Activated naive CD8-positive, alpha-beta T cell treated with anti-CD3 and anti-CD28 coated beads, Interleukin-2, amount 10 ng/mL, durations not matched to agents 7 days and 5 days (primary cell): ENCODE results near the gene NMNAT2. TPM values are rescaled to one million over a fixed set of nuclear protein-coding genes. Genes with fewer than 3 reads are reported as not detected.
"Not testable (repeated sequence)": the region's sequence is repeated elsewhere in the genome, so short reads cannot be mapped to it uniquely, and the experiment has no call there.

ENCODE experiments used
- ATAC-seq: fragments of 150-1000 bp; cut with Tn5 transposase; one replicate; pipeline ENCODE4 v1.10.0; 2021; ENCODE audit warnings: low read depth, moderate library complexity
- POLR2A ChIA-PET: fragments of 350-600 bp; sonication (Branson Sonifier 250); formaldehyde crosslinking; loops from one replicate; lab custom pipeline; 2021; ENCODE audit warnings: antibody characterized with exemption; lab: Charles Lee
- DNase-seq: peaks from one replicate; pipeline ENCODE4 v3.0.0; 2021
- H3K27ac Mint-ChIP-seq: one replicate; pipeline ENCODE4 v1.8.0; 2022; ENCODE audit warnings: mild to moderate bottlenecking, mixed read lengths
- H3K27me3 Mint-ChIP-seq: one replicate; pipeline ENCODE4 v1.8.0; 2022; ENCODE audit warnings: mild to moderate bottlenecking, moderate library complexity, mixed read lengths
- H3K36me3 Mint-ChIP-seq: one replicate; pipeline ENCODE4 v1.8.0; 2021; ENCODE audit warnings: mild to moderate bottlenecking, mixed read lengths
- H3K4me1 Mint-ChIP-seq: one replicate; pipeline ENCODE4 v1.8.0; 2021; ENCODE audit warnings: mixed read lengths
- H3K4me3 Mint-ChIP-seq: one replicate; pipeline ENCODE4 v1.8.0; 2022; ENCODE audit warnings: mild to moderate bottlenecking, moderate library complexity, mixed read lengths
- H3K9me3 Mint-ChIP-seq: one replicate; pipeline ENCODE4 v1.8.0; 2021; ENCODE audit warnings: mixed read lengths
- total RNA-seq, 2 experiments: library from RNA; stranded (reverse); gene quantifications; one replicate each; pipeline ENCODE4 v1.2.3, GENCODE V29; 2021

The NMNAT2 gene
- total RNA-seq, 2 experiments from 2014 or later: not detected

GRCh38 chr1:183438060-183438459, 19.9 kb upstream of the NMNAT2 start:
- no peaks in the 10 kb centered on the region for H3K36me3 Mint-ChIP-seq
- H3K4me3 Mint-ChIP-seq: no peak overlapping the region

GRCh38 chr1:183435497-183435896, 17.3 kb upstream of the NMNAT2 start:
- peaks cover 26% of the 10 kb centered on the region for H3K27me3 Mint-ChIP-seq
- ATAC-seq: no peak
- POLR2A ChIA-PET: no interaction called here
- no peak for DNase-seq
- H3K27ac Mint-ChIP-seq: no peak overlapping the region
- peaks cover 2% of the 10 kb centered on the region for H3K36me3 Mint-ChIP-seq
- H3K4me1 Mint-ChIP-seq: no peaks in the 10 kb centered on the region
- no peak overlapping the region for H3K4me3 Mint-ChIP-seq
- H3K9me3 Mint-ChIP-seq: no peaks in the 10 kb centered on the region

More at GRCh38 chr1:183438060-183438459, 19.9 kb upstream of the NMNAT2 start:
- Mint-ChIP-seq H3K27me3 (peaks cover 23% of the 10 kb centered on the region), H3K27ac (no peak overlapping the region), H3K4me1 (no peaks in the 10 kb centered on the region), H3K9me3 (no peaks in the 10 kb centered on the region)
- no peak for DNase-seq
- POLR2A ChIA-PET: no interaction called here
- ATAC-seq: no peak

- POLR2A ChIA-PET: no interaction called here
- Mint-ChIP-seq H3K4me3 (no peak overlapping the region), H3K27ac (no peak overlapping the region), H3K4me1 (no peaks in the 10 kb centered on the region), H3K9me3 (no peaks in the 10 kb centered on the region), H3K36me3 (peaks cover 2% of the 10 kb centered on the region), H3K27me3 (peaks cover 18% of the 10 kb centered on the region)
- DNase-seq (no peak), ATAC-seq (no peak)
Measured at GRCh38 chr1:183433703-183434102, 15.5 kb upstream of the NMNAT2 start.

- H3K27ac Mint-ChIP-seq: no peak overlapping the region
- no peak for ATAC-seq
- no peaks in the 10 kb centered on the region for H3K9me3 Mint-ChIP-seq
- peaks cover 17% of the 10 kb centered on the region for H3K27me3 Mint-ChIP-seq
- no peak overlapping the region for H3K4me3 Mint-ChIP-seq
- H3K36me3 Mint-ChIP-seq: peaks cover 2% of the 10 kb centered on the region
- DNase-seq: no peak
- POLR2A ChIA-PET: no interaction called here
- no peaks in the 10 kb centered on the region for H3K4me1 Mint-ChIP-seq
Measured at GRCh38 chr1:183432548-183432875, 14.3 kb upstream of the NMNAT2 start.

GRCh38 chr1:183431840-183432547, 13.8 kb upstream of the NMNAT2 start:
- DNase-seq (no peak), ATAC-seq (no peak)
- Mint-ChIP-seq H3K27ac (no peak overlapping the region), H3K36me3 (peaks cover 2% of the 10 kb centered on the region), H3K9me3 (no peaks in the 10 kb centered on the region), H3K27me3 (peaks cover 17% of the 10 kb centered on the region), H3K4me1 (no peaks in the 10 kb centered on the region), H3K4me3 (no peak overlapping the region)
- POLR2A ChIA-PET: no interaction called here

DNA sequence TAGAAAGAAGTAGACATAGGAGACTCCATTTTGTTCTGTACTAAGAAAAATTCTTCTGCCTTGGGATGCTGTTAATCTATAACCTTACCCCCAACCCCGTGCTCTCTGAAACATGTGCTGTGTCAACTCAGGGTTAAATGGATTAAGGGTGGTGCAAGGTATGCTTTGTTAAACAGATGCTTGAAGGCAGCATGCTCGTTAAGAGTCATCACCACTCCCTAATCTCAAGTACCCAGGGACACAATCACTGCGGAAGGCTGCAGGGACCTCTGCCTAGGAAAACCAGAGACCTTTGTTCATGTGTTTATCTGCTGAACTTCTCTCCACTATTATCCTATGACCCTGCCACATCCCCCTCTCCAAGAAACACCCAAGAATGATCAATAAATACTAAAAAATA, 9.4 kb upstream of the NMNAT2 start:
- peaks cover 17% of the 10 kb centered on the region for H3K27me3 Mint-ChIP-seq
- H3K4me1 Mint-ChIP-seq, H3K9me3 Mint-ChIP-seq, H3K27ac Mint-ChIP-seq, H3K4me3 Mint-ChIP-seq, ATAC-seq, DNase-seq, H3K36me3 Mint-ChIP-seq, POLR2A ChIA-PET: not testable (repeated sequence)

GRCh38 chr1:183424691-183425090, 6.5 kb upstream of the NMNAT2 start:
- Mint-ChIP-seq H3K4me1 (no peaks in the 10 kb centered on the region), H3K36me3 (no peaks in the 10 kb centered on the region), H3K4me3 (no peak overlapping the region), H3K27ac (no peak overlapping the region), H3K27me3 (peaks cover 11% of the 10 kb centered on the region), H3K9me3 (no peaks in the 10 kb centered on the region)
- POLR2A ChIA-PET: no interaction called here
- DNase-seq (no peak), ATAC-seq (no peak)

DNA sequence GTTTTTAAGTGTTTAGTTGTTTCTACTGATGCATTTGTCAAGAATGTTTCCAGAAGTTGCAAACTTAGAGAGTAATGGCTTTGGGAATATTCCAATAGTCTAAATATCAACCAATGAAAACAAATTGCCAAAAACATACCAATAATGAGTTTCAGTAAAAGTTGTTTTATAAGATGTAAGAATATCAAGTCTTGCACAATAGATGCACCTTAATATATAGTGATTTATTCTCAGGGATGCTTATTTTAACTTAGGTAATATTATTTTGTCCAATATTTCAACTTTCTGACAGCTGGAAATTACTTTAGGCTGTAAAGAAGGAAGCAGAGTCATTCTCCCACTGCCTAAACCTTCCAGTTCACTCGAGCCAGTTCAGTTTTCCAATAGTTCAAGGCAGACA, 5.4 kb upstream of the NMNAT2 start:
- peaks cover under 1% of the 10 kb centered on the region for H3K4me1 Mint-ChIP-seq
- H3K27ac Mint-ChIP-seq: no peak overlapping the region
- H3K36me3 Mint-ChIP-seq: peaks cover 2% of the 10 kb centered on the region
- ATAC-seq: no peak
- no peak for DNase-seq
- H3K9me3 Mint-ChIP-seq: no peaks in the 10 kb centered on the region
- H3K4me3 Mint-ChIP-seq: no peak overlapping the region
- POLR2A ChIA-PET: no interaction called here
- peaks cover 19% of the 10 kb centered on the region for H3K27me3 Mint-ChIP-seq

DNA sequence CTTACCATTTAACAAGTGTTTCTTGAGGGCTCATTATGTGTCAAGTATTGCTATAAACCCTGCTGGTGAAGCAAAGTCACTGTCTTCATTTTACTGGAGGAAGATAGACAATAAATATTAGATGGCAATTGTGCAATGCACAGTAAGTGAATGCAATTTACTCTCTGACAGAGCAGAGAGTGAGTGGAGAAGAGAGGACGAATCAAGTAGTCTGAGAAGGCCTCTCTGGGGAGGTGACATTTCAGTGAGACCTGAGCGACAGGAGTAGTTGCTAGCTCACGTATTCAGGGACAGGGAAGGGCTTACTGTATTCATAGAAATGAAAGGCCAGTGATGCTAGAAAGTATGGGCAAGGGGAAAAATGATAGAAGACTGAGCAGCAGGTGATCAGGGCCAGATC, 1.2 kb upstream of the NMNAT2 start:
- Mint-ChIP-seq H3K4me3 (no peak overlapping the region), H3K27me3 (peaks cover 52% of the 10 kb centered on the region), H3K27ac (no peak overlapping the region), H3K4me1 (peaks cover 15% of the 10 kb centered on the region), H3K36me3 (peaks cover 5% of the 10 kb centered on the region), H3K9me3 (no peaks in the 10 kb centered on the region)
- ATAC-seq (no peak), DNase-seq (no peak)
- POLR2A ChIA-PET: no interaction called here

DNA sequence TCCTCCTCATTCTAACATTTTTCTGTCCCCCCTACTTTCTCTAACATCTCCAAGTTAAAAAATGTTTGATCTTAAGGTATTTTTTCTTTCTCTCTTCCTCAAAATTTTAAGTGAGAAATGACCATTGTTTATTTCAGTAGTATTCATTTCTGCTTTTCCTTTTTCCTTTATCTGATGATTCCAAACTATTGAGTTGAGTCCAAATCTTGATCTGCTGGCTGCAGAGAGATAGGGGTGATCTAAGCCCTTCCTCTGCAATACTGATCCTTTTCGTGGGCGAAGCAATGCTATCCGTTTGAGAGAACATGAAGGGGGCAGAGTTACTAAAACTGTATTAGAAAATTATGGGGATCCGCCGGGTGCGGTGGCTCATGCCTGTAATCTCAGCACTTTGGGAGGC, 516 bp upstream of the NMNAT2 start:
- Mint-ChIP-seq H3K9me3 (no peaks in the 10 kb centered on the region), H3K27ac (no peak overlapping the region), H3K4me3 (no peak overlapping the region), H3K4me1 (peaks cover 15% of the 10 kb centered on the region), H3K27me3 (peaks cover 57% of the 10 kb centered on the region), H3K36me3 (peaks cover 5% of the 10 kb centered on the region)
- POLR2A ChIA-PET: no interaction called here
- no peak for DNase-seq
- ATAC-seq: no peak

DNA sequence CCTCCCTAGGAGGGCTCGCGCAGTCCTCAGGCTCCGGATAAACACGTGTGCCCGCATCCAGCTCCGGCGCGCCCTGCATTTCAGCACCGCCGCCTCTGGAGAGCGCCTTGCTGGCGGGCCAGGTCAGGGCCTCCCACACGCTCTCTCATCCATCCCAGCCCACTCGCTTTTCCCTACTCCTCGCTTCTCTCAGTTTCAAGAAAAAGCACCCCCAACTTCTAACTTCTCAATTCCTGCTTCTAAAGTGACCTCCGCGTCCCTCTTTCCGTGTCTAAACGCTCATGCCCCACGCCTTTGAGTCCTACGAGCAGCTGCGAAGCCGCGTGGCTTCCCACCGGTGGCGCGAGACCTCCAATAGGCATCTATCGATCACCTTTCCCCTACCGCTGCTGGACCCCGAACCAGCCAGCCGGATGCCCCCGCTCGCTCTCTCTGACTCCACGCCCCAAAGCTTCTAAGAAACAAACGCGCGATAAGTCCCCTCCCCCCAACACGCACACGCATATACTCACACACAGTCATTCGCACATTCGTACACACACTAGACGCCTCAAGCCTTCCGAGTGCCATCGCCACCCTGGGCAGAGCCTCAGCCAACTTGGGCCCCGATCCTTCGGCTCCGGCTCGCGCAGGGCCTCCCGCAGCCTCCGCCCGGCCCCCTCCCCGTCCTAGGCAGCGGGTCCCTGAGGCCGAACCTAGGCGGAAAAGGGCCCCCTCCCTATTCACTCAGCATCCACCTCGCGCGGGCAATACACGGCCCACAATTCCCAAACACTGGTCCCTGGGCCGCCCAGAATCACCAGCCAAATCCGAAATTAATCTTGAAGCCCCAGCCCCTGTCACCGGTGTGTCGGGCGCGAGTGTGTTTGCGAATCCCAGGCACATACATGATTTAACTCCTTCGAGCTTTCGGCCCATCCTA, 1.1 kb downstream of the NMNAT2 start:
- peak overlapping the region; percentile 15 for H3K4me3 Mint-ChIP-seq
- H3K4me1 Mint-ChIP-seq: peaks cover 15% of the 10 kb centered on the region
- H3K27ac Mint-ChIP-seq: no peak overlapping the region
- POLR2A ChIA-PET: no interaction called here
- H3K9me3 Mint-ChIP-seq: no peaks in the 10 kb centered on the region
- peaks cover 55% of the 10 kb centered on the region for H3K27me3 Mint-ChIP-seq
- DNase-seq (peak; percentile 72), ATAC-seq (peak; percentile 79)
- peaks cover 5% of the 10 kb centered on the region for H3K36me3 Mint-ChIP-seq

DNA sequence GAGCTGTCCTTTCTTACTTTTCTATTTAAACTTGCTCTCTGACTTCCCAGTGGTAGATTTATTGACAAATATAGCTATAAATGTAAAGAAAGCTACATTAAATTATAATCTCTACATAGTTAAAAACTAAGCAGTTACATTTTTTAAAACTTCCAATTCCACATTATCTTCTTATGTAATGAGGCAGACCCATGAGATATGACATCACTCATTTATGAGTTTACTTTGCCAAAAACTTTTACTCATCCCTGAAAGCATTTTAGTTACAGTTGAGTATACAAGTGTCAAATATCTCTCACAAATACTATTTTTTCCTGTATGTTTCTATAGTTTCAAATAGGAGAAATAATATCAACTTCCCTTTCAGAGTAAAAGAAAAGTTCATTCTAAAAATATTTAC, 3.8 kb downstream of the NMNAT2 start:
- DNase-seq: no peak
- no peak overlapping the region for H3K27ac Mint-ChIP-seq
- POLR2A ChIA-PET: no interaction called here
- H3K9me3 Mint-ChIP-seq: peaks cover 2% of the 10 kb centered on the region
- peaks cover 5% of the 10 kb centered on the region for H3K36me3 Mint-ChIP-seq
- peaks cover 54% of the 10 kb centered on the region for H3K27me3 Mint-ChIP-seq
- ATAC-seq: no peak
- H3K4me3 Mint-ChIP-seq: no peak overlapping the region
- peaks cover 15% of the 10 kb centered on the region for H3K4me1 Mint-ChIP-seq

DNA sequence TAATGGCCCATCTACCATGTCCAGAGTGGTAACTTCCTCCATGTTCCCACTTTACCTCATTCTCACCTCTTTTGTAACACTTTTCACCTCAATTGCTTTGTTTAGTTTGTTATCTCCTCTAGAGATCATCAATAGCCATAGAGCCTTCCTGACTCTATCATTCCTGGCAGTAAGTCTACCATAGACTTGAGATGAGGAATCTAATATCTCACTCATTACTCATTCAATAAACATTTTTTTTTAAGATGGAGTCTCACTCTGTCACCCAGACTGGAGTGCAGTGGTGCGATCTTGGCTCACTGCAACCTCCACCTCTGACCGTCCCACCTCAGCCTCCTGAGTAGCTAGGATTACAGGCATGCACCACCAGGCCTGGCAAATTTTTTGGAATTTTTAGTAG, 7.1 kb downstream of the NMNAT2 start:
- Mint-ChIP-seq H3K4me1 (no peaks in the 10 kb centered on the region), H3K27ac (no peak overlapping the region), H3K27me3 (peaks cover 31% of the 10 kb centered on the region), H3K36me3 (no peaks in the 10 kb centered on the region), H3K4me3 (no peak overlapping the region), H3K9me3 (peaks cover 2% of the 10 kb centered on the region)
- ATAC-seq (no peak), DNase-seq (no peak)
- POLR2A ChIA-PET: no interaction called here

GRCh38 chr1:183407961-183408360, 10.2 kb downstream of the NMNAT2 start:
- peaks cover 2% of the 10 kb centered on the region for H3K9me3 Mint-ChIP-seq
- no peak for ATAC-seq
- H3K27ac Mint-ChIP-seq: no peak overlapping the region
- no peaks in the 10 kb centered on the region for H3K4me1 Mint-ChIP-seq
- no peaks in the 10 kb centered on the region for H3K36me3 Mint-ChIP-seq
- no peak overlapping the region for H3K4me3 Mint-ChIP-seq
- POLR2A ChIA-PET: no interaction called here
- peaks cover 23% of the 10 kb centered on the region for H3K27me3 Mint-ChIP-seq
- no peak for DNase-seq
